K562 (cell line): ENCODE results near the gene LRRC19. TPM values are rescaled to one million over a fixed set of nuclear protein-coding genes. Genes with fewer than 3 reads are reported as not detected.

Source experiments
- FOXP1 ChIP-seq: sonication (generic); formaldehyde crosslinking; IDR thresholded peaks from 2 replicates; pipeline ENCODE4 v1.8.0; 2022; ENCODE audit warnings: mild to moderate bottlenecking, missing genetic modification reagents
- HDGF ChIP-seq: fragments of 450-650 bp; IDR thresholded peaks from 2 replicates; pipeline ENCODE4 v1.6.1; 2016
- MAFK ChIP-seq: IDR thresholded peaks from 2 replicates; pipeline ENCODE4 v1.6.1; 2011; ENCODE audit warnings: low read length, improper control_type of control experiment
- MIER1 ChIP-seq: fragments of 450-650 bp; IDR thresholded peaks from 2 replicates; pipeline ENCODE4 v1.6.1; 2016; ENCODE audit warnings: antibody characterized with exemption, mild to moderate bottlenecking, low read depth
- MXD1 ChIP-seq: fragments of 250-450 bp; sonication (Bioruptor Pico); IDR thresholded peaks from 2 replicates; pipeline ENCODE4 v1.8.0; 2021; ENCODE audit warnings: borderline replicate concordance, mild to moderate bottlenecking, moderate library complexity; ENCODE audit not compliant: poor library complexity, severe bottlenecking
- NCOA4 ChIP-seq: fragments of 450-650 bp; IDR thresholded peaks from 2 replicates; pipeline ENCODE4 v1.6.1; 2018; ENCODE audit warnings: mild to moderate bottlenecking; ENCODE audit not compliant: partially characterized antibody
- NFIX ChIP-seq: fragments of 250-450 bp; sonication (Bioruptor Pico); IDR thresholded peaks from 2 replicates; pipeline ENCODE4 v1.4.0; 2020; ENCODE audit warnings: low read depth, mild to moderate bottlenecking, moderate library complexity
- POLR2AphosphoS5 ChIP-seq: IDR thresholded peaks from 2 replicates; pipeline ENCODE4 v1.6.1; 2011; ENCODE audit warnings: mild to moderate bottlenecking, low read depth, low read length, moderate library complexity; ENCODE audit not compliant: control insufficient read depth, insufficient read depth
- RBM22 ChIP-seq: fragments of 200-400 bp; formaldehyde crosslinking; IDR thresholded peaks from 2 replicates; pipeline ENCODE4 v1.6.1; 2018; ENCODE audit warnings: low read length, low read depth; ENCODE audit not compliant: poor library complexity, severe bottlenecking
- SAFB ChIP-seq: fragments of 200-400 bp; formaldehyde crosslinking; IDR thresholded peaks from 2 replicates; pipeline ENCODE4 v1.6.1; 2017; ENCODE audit warnings: low read depth, low read length, borderline replicate concordance
- SAP30 ChIP-seq: fragments of 200-600 bp; sonication (generic); IDR thresholded peaks from 2 replicates; pipeline ENCODE4 v1.6.1; 2012; ENCODE audit warnings: borderline replicate concordance, low read depth, mild to moderate bottlenecking, moderate library complexity, low read length, control low read depth, inconsistent platforms; ENCODE audit not compliant: insufficient read depth, poor library complexity, severe bottlenecking
- TBL1XR1 ChIP-seq, 2 experiments: IDR thresholded peaks; 2 replicates each; pipeline ENCODE4 v1.6.1; 2012; ENCODE audit warnings: improper control_type of control experiment in 2 of 2, low read length in 2 of 2, mild to moderate bottlenecking in 1 of 2
- ZNF282 ChIP-seq: sonication (generic); formaldehyde crosslinking; IDR thresholded peaks from 2 replicates; pipeline ENCODE4 v1.8.1; 2023; ENCODE audit warnings: missing genetic modification reagents
- ZNF41 ChIP-seq: fragments of 250-450 bp; sonication (Bioruptor Pico); conservative IDR thresholded peaks from 2 replicates; pipeline ENCODE4 v1.4.0; 2020; ENCODE audit warnings: mild to moderate bottlenecking
- ZNF444 ChIP-seq: fragments of 250-450 bp; sonication (Bioruptor Pico); IDR thresholded peaks from 2 replicates; pipeline ENCODE4 v1.4.0; 2020; ENCODE audit warnings: mild to moderate bottlenecking, moderate library complexity
- polyA plus RNA-seq, 8 experiments: library from polyadenylated mRNA; depleted of rRNA in 4 of 8; stranded (reverse) in 5 of 8; unstranded in 3 of 8; fragments of >200 nt; fragmentation: Nextera tagmentation in 2 of 8; fragmentation: Illumina TruSeq in 1 of 8; extraction: Ambion mirVana in 2 of 8; extraction: Trizol in 1 of 8; gene quantifications; 2 replicates each; pipeline versions ENCODE4 v1.2.1 to v1.2.3, GENCODE V29; 2011 to 2014; ENCODE audit warnings: inconsistent platforms in 1 of 8, missing spikeins in 1 of 8
- total RNA-seq, 7 experiments: library from RNA; depleted of rRNA in 6 of 7; stranded (reverse); fragments of >200 nt in 6 of 7; fragmentation: Illumina TruSeq in 2 of 7; extraction: Trizol in 2 of 7; gene quantifications; 2 replicates each; pipeline versions ENCODE4 v1.2.1 to v1.2.3, GENCODE V29; 2011 to 2021; ENCODE audit warnings: low replicate concordance in 1 of 7
- TF ChIP-seq, protein P1 (sequence below), 2 experiments: fragments of 450-650 bp; conservative IDR thresholded peaks; 2 replicates each; pipeline ENCODE4 v1.6.1; 2017; ENCODE audit warnings: mild to moderate bottlenecking in 2 of 2, moderate library complexity in 2 of 2
- TF ChIP-seq, protein P2 (sequence below), 2 experiments: IDR thresholded peaks in 1 of 2; conservative IDR thresholded peaks in 1 of 2; 2 replicates each; pipeline ENCODE4 v1.6.1; 2016; ENCODE audit warnings: low read depth in 2 of 2, mild to moderate bottlenecking in 1 of 2, missing compliant biosample characterization in 1 of 2, missing genetic modification characterization in 1 of 2, moderate library complexity in 1 of 2
- TF ChIP-seq, protein P3 (sequence below): fragments of 250-450 bp; sonication (Bioruptor Pico); IDR thresholded peaks from 2 replicates; pipeline ENCODE4 v1.4.0; 2020; ENCODE audit warnings: mild to moderate bottlenecking, moderate library complexity

The LRRC19 gene
- total and polyA plus RNA-seq, 9 of the 15 experiments (the other 6 are each of a cell fraction or from before 2014, with no cell fraction given), result not detected

DNA sequence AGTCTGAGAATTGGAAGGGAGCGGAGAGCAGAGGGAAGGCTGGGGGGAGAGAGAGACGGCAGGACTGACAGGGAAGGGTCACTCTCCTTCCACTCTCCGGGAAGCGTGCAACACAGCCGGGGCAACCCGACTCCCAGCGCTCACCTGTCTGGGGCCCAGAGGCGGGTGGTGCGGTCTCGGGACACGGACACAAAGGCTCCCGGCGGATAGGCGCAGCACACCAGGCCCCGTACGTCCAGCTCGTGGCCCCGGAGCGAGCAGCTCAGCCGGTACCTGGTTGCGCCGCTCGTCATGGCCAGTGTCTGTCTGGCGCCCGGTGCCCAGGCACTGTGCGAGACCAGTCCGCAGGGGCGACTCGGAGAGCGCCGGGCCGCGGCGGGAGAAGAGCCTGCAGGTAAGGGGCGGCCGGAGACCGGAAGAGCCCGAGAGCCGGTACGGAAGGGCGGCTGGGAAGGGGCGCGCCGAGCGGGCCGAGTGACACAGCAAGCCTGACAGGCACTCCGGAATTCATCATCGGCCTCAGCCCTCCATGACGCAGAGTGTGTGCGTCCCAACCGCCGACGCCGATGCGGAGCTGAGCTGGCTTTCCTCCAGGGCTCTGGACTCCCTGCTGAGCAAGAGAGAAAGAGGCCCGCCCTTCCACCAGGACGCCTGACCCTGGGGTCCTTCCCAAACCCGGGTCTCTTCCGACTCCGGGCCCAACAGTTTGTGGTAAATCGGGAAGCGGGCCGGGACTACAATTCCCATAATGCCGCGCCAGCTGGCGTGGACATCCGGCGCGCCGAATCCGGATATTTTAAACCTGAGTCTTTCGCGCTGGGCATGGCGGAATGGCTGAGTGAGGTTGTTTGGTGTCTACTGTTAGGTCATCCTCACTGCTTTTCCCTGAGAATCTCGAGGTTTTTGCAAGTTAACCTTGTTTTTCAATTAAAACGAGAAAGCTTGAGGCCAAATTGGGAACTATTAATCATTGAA is 58.4 kb downstream of the LRRC19 start, which contains the start of gene PLAA (continued):
- TF ChIP-seq, protein P1, sequence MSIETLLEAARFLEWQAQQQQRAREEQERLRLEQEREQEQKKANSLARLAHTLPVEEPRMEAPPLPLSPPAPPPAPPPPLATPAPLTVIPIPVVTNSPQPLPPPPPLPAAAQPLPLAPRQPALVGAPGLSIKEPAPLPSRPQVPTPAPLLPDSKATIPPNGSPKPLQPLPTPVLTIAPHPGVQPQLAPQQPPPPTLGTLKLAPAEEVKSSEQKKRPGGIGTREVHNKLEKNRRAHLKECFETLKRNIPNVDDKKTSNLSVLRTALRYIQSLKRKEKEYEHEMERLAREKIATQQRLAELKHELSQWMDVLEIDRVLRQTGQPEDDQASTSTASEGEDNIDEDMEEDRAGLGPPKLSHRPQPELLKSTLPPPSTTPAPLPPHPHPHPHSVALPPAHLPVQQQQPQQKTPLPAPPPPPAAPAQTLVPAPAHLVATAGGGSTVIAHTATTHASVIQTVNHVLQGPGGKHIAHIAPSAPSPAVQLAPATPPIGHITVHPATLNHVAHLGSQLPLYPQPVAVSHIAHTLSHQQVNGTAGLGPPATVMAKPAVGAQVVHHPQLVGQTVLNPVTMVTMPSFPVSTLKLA (conservative IDR thresholded peaks at IDR 0.05), result peak; percentile 26 to 63; a peak in 3 of 4 replicates
- TF ChIP-seq RBM22 (no peak), MAFK (no peak), HDGF (no peak), POLR2AphosphoS5 (no peak), NCOA4 (no peak), ZNF282 (CRISPR knock-in tag) (no peak), MIER1 (no peak), SAFB (no peak), FOXP1 (CRISPR knock-in tag) (no peak), SAP30 (no peak), ZNF444 (CRISPR knock-in tag) (no peak), ZNF41 (no peak), NFIX (no peak), TBL1XR1 (IDR thresholded peaks at IDR 0.05; ENCODE audit: low read length in 2 of 2) (no peak), MXD1 (CRISPR knock-in tag) (no peak)
- TF ChIP-seq, protein P2, sequence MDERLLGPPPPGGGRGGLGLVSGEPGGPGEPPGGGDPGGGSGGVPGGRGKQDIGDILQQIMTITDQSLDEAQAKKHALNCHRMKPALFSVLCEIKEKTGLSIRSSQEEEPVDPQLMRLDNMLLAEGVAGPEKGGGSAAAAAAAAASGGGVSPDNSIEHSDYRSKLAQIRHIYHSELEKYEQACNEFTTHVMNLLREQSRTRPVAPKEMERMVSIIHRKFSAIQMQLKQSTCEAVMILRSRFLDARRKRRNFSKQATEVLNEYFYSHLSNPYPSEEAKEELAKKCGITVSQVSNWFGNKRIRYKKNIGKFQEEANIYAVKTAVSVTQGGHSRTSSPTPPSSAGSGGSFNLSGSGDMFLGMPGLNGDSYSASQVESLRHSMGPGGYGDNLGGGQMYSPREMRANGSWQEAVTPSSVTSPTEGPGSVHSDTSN (CRISPR knock-in tag; IDR thresholded peaks at IDR 0.05; ENCODE audit: low read depth), result no peak
- TF ChIP-seq, protein P2 (tag; conservative IDR thresholded peaks at IDR 0.05; ENCODE audit: low read depth), result no peak
- TF ChIP-seq, protein P3, sequence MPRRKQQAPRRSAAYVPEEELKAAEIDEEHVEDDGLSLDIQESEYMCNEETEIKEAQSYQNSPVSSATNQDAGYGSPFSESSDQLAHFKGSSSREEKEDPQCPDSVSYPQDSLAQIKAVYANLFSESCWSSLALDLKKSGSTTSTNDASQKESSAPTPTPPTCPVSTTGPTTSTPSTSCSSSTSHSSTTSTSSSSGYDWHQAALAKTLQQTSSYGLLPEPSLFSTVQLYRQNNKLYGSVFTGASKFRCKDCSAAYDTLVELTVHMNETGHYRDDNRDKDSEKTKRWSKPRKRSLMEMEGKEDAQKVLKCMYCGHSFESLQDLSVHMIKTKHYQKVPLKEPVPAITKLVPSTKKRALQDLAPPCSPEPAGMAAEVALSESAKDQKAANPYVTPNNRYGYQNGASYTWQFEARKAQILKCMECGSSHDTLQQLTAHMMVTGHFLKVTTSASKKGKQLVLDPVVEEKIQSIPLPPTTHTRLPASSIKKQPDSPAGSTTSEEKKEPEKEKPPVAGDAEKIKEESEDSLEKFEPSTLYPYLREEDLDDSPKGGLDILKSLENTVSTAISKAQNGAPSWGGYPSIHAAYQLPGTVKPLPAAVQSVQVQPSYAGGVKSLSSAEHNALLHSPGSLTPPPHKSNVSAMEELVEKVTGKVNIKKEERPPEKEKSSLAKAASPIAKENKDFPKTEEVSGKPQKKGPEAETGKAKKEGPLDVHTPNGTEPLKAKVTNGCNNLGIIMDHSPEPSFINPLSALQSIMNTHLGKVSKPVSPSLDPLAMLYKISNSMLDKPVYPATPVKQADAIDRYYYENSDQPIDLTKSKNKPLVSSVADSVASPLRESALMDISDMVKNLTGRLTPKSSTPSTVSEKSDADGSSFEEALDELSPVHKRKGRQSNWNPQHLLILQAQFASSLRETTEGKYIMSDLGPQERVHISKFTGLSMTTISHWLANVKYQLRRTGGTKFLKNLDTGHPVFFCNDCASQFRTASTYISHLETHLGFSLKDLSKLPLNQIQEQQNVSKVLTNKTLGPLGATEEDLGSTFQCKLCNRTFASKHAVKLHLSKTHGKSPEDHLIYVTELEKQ (CRISPR knock-in tag), result no peak
